NOMO-1 (cell line): ENCODE measurements around the gene ZNF346.
"Not testable (repeated sequence)": the region's sequence is repeated elsewhere in the genome, so short reads cannot be mapped to it uniquely, and the experiment has no call there.

Experiments
- DNase-seq, 2 experiments: peaks; one replicate each; lab custom pipeline; 2025; ENCODE audit not compliant: unreplicated experiment in 2 of 2; lab: John Stamatoyannopoulos, UW

Gene ZNF346

GRCh38 chr5:177006265-177006972, 16.1 kb upstream of the ZNF346 start, which contains the start of gene UIMC1:
Gene UIMC1 (minus strand): TSS chr5:177006779. CDS start chr5:176982615, 24,164 bp downstream.
- peak; percentile 79 to 86 for DNase-seq

- DNase-seq, result no peak
Observed at GRCh38 chr5:177008716-177009115, 13.8 kb upstream of the ZNF346 start.

- no peak for DNase-seq
Observed at GRCh38 chr5:177010153-177010552, 12.3 kb upstream of the ZNF346 start.

GRCh38 chr5:177015156-177015555, 7.3 kb upstream of the ZNF346 start:
- no peak for DNase-seq

- DNase-seq, result no peak
Observed at GRCh38 chr5:177018341-177018740, 4.2 kb upstream of the ZNF346 start.

GRCh38 chr5:177020033-177020432, 2.5 kb upstream of the ZNF346 start:
- DNase-seq, result no peak

- peak in 1 of 2 experiments; percentile 4 for DNase-seq
Observed at GRCh38 chr5:177023303-177023664, 788 bp downstream of the ZNF346 start.

GRCh38 chr5:177024559-177024958, 2.1 kb downstream of the ZNF346 start:
- DNase-seq, result no peak

- DNase-seq, result no peak
Observed at GRCh38 chr5:177025101-177025601, 2.7 kb downstream of the ZNF346 start.

- DNase-seq, result no peak
Observed at GRCh38 chr5:177027665-177028064, 5.2 kb downstream of the ZNF346 start.

GRCh38 chr5:177029498-177029897, 7.0 kb downstream of the ZNF346 start:
- DNase-seq, result no peak

GRCh38 chr5:177035976-177036375, 13.5 kb downstream of the ZNF346 start:
- no peak for DNase-seq

GRCh38 chr5:177036443-177036842, 13.9 kb downstream of the ZNF346 start:
- no peak for DNase-seq

- no peak for DNase-seq
Observed at GRCh38 chr5:177036921-177037320, 14.4 kb downstream of the ZNF346 start.

- DNase-seq, result no peak
Observed at GRCh38 chr5:177040814-177041420, 18.4 kb downstream of the ZNF346 start.

GRCh38 chr5:177041936-177042335, 19.4 kb downstream of the ZNF346 start:
- no peak for DNase-seq

GRCh38 chr5:177043114-177043513, 20.6 kb downstream of the ZNF346 start:
- no peak for DNase-seq

- no peak for DNase-seq
Observed at GRCh38 chr5:177043958-177044357, 21.5 kb downstream of the ZNF346 start.

GRCh38 chr5:177044641-177045040, 22.1 kb downstream of the ZNF346 start:
- DNase-seq, result no peak

GRCh38 chr5:177045631-177046030, 23.1 kb downstream of the ZNF346 start:
- DNase-seq, result no peak

- not testable (repeated sequence) for DNase-seq
Observed at GRCh38 chr5:177048531-177048930, 26.0 kb downstream of the ZNF346 start.

- no peak for DNase-seq
Observed at GRCh38 chr5:177049285-177049684, 26.8 kb downstream of the ZNF346 start.
